Measurements from ENCODE around the gene MAIP1.

DNA sequence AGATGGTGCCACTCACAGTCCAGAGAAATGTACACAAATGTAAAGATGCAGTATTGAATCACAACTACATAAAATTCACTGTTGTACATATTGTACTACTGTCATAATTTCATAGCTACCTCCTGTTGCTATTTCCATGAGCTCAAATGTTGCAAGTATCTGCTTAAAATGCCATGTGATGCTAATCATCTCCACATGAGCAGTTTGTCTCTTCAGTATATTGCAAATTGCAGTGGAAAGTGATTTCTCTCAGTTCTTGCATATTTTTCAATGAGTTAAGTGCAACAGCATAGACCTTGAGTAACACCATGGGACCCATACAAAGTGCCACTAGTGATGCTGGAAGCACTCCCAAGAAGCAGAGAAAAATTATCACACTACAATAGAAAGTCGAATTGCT is 51.9 kb downstream of the MAIP1 start:
- TF ChIP-seq, protein P1, sequence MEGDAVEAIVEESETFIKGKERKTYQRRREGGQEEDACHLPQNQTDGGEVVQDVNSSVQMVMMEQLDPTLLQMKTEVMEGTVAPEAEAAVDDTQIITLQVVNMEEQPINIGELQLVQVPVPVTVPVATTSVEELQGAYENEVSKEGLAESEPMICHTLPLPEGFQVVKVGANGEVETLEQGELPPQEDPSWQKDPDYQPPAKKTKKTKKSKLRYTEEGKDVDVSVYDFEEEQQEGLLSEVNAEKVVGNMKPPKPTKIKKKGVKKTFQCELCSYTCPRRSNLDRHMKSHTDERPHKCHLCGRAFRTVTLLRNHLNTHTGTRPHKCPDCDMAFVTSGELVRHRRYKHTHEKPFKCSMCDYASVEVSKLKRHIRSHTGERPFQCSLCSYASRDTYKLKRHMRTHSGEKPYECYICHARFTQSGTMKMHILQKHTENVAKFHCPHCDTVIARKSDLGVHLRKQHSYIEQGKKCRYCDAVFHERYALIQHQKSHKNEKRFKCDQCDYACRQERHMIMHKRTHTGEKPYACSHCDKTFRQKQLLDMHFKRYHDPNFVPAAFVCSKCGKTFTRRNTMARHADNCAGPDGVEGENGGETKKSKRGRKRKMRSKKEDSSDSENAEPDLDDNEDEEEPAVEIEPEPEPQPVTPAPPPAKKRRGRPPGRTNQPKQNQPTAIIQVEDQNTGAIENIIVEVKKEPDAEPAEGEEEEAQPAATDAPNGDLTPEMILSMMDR (IDR thresholded peaks at IDR 0.05; ENCODE audit: low read length), result no peak
- no peak for TF ChIP-seq EZH2phosphoT487 (IDR thresholded peaks at IDR 0.05; ENCODE audit: low read length)

Measured in MM.1S (cell line).